ENCODE results near the gene RPL18. TPM values are rescaled to one million over a fixed set of nuclear protein-coding genes. Genes with fewer than 3 reads are reported as not detected.

RPL18 gene
- total and polyA plus RNA-seq, 4 donors = 276 to 830 (median 586) TPM

- H3K9me3 ChIP-seq (ENCODE audit: control insufficient read depth in 4 of 4, low read length in 3 of 4) = no peaks in the 10 kb centered on the region
- peaks cover 14 to 66% (median 38%) of the 10 kb centered on the region in 4 donors for H3K4me1 ChIP-seq (ENCODE audit: control insufficient read depth in 4 of 4, insufficient read depth in 4 of 4, low read length in 3 of 4)
- H3K27ac ChIP-seq (ENCODE audit: low read depth in 1 of 2, low read length in 2 of 2) = peak overlapping the region; percentile 98 to 99
- H3K4me3 ChIP-seq (ENCODE audit: low read depth in 1 of 3, low read length in 3 of 3) = peak overlapping the region; percentile 5 to 33 (median 10)
- peak; percentile 92 for DNase-seq (ENCODE audit: low spot score)
- WGBS = 4% methylated on average over 37 of the region's 37 CpGs
- TF ChIP-seq REST (IDR thresholded peaks at IDR 0.05) (no peak), ZBTB33 (IDR thresholded peaks at IDR 0.05) (peak; percentile 68), FOXA2 (IDR thresholded peaks at IDR 0.05) (no peak), HNF4A (conservative IDR thresholded peaks at IDR 0.05) (peak; percentile 10 to 42), NR2F2 (IDR thresholded peaks at IDR 0.05) (no peak), GABPA (IDR thresholded peaks at IDR 0.05 in 1 of 2, conservative IDR thresholded peaks at IDR 0.05 in 1 of 2) (peak in 1 of 2 donors; percentile 8), EGR1 (IDR thresholded peaks at IDR 0.05; ENCODE audit: low read depth in 2 of 2) (peak; percentile 37 to 53), YY1 (IDR thresholded peaks at IDR 0.05) (peak; percentile 78), SP1 (IDR thresholded peaks at IDR 0.05) (peak; percentile 80), RXRA (IDR thresholded peaks at IDR 0.05) (peak; percentile 96 to 98)
- TF ChIP-seq, protein P1, sequence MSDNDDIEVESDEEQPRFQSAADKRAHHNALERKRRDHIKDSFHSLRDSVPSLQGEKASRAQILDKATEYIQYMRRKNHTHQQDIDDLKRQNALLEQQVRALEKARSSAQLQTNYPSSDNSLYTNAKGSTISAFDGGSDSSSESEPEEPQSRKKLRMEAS (IDR thresholded peaks at IDR 0.05) = peak; percentile 96
- TF ChIP-seq, protein P2, sequence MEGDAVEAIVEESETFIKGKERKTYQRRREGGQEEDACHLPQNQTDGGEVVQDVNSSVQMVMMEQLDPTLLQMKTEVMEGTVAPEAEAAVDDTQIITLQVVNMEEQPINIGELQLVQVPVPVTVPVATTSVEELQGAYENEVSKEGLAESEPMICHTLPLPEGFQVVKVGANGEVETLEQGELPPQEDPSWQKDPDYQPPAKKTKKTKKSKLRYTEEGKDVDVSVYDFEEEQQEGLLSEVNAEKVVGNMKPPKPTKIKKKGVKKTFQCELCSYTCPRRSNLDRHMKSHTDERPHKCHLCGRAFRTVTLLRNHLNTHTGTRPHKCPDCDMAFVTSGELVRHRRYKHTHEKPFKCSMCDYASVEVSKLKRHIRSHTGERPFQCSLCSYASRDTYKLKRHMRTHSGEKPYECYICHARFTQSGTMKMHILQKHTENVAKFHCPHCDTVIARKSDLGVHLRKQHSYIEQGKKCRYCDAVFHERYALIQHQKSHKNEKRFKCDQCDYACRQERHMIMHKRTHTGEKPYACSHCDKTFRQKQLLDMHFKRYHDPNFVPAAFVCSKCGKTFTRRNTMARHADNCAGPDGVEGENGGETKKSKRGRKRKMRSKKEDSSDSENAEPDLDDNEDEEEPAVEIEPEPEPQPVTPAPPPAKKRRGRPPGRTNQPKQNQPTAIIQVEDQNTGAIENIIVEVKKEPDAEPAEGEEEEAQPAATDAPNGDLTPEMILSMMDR (IDR thresholded peaks at IDR 0.05; ENCODE audit: low read depth, low read length, missing input control) = no peak
- TF ChIP-seq, protein P3, sequence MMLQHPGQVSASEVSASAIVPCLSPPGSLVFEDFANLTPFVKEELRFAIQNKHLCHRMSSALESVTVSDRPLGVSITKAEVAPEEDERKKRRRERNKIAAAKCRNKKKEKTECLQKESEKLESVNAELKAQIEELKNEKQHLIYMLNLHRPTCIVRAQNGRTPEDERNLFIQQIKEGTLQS (IDR thresholded peaks at IDR 0.05) = no peak
- peaks cover 0 to 7% (median 1%) of the 10 kb centered on the region in 4 donors for H3K36me3 ChIP-seq (ENCODE audit: control insufficient read depth in 4 of 4, insufficient read depth in 3 of 4, low read depth in 1 of 4, low read length in 3 of 4)
- H3K9ac ChIP-seq (ENCODE audit: low read depth in 1 of 2, low read length in 2 of 2) = peak overlapping the region; percentile 40 to 70
- no peaks in the 10 kb centered on the region for H3K27me3 ChIP-seq (ENCODE audit: control insufficient read depth in 4 of 4, insufficient read depth in 4 of 4, low read length in 3 of 4)
Measured at GRCh38 chr19:48634424-48635262, 15.7 kb upstream of the RPL18 start.
